ENCODE measurements around the gene ACTMAP. TPM values are rescaled to one million over a fixed set of nuclear protein-coding genes. Genes with fewer than 3 reads are reported as not detected.

The ACTMAP gene
- total and polyA plus RNA-seq, 8 donors, result 10.3 to 17.6 (median 14.0) TPM

GRCh38 chr19:40797963-40798682, 47.8 kb upstream of the ACTMAP start:
- H3K4me3 ChIP-seq, result peak overlapping the region; percentile 8 to 96
- peaks cover 28 to 42% of the 10 kb centered on the region in 2 donors for H3K4me1 ChIP-seq
- peak; percentile 50 for ATAC-seq
- peak in 3 of 4 donors; percentile 68 to 91 (median 86) for DNase-seq
- H3K9me3 ChIP-seq, result no peaks in the 10 kb centered on the region
- peak in 1 of 2 donors; percentile 20 for TF ChIP-seq CTCF (IDR thresholded peaks at IDR 0.05)
- peaks cover 0 to 30% of the 10 kb centered on the region in 2 donors for H3K36me3 ChIP-seq
- intact Hi-C loops (cut with DNase I), result no loop called here
- peak overlapping the region; percentile 86 to 91 for H3K27ac ChIP-seq
- no peaks in the 10 kb centered on the region for H3K27me3 ChIP-seq

GRCh38 chr19:40797166-40797962, 47.1 kb upstream of the ACTMAP start:
- Histone ChIP-seq H3K27ac (peak overlapping the region; percentile 86 to 91), H3K9me3 (no peaks in the 10 kb centered on the region), H3K4me1 (peaks cover 25 to 35% of the 10 kb centered on the region in 2 donors), H3K4me3 (peak overlapping the region in 1 of 2 donors; percentile 96), H3K36me3 (peaks cover 0 to 22% of the 10 kb centered on the region in 2 donors), H3K27me3 (no peaks in the 10 kb centered on the region)
- DNase-seq (peak in 1 of 4 donors; percentile 59), ATAC-seq (no peak)
- TF ChIP-seq CTCF (IDR thresholded peaks at IDR 0.05), result no peak
- intact Hi-C loops (cut with DNase I), result no loop called here

- Histone ChIP-seq H3K9me3 (no peaks in the 10 kb centered on the region), H3K27ac (peak overlapping the region; percentile 50 to 61), H3K27me3 (no peaks in the 10 kb centered on the region), H3K4me1 (peaks cover 8 to 14% of the 10 kb centered on the region in 2 donors), H3K36me3 (peaks cover 0 to 41% of the 10 kb centered on the region in 2 donors), H3K4me3 (no peak overlapping the region)
- no peak for ATAC-seq
- no peak for TF ChIP-seq CTCF (IDR thresholded peaks at IDR 0.05)
- intact Hi-C loops (cut with DNase I), result no loop called here
- DNase-seq, result no peak
Observed at GRCh38 chr19:40791996-40792395, 41.7 kb upstream of the ACTMAP start.

- DNase-seq (peak in 2 of 4 donors; percentile 57 to 71), ATAC-seq (peak; percentile 92)
- intact Hi-C loops (cut with DNase I), result no loop called here
- Histone ChIP-seq H3K4me3 (no peak overlapping the region), H3K4me1 (peaks cover 8 to 14% of the 10 kb centered on the region in 2 donors), H3K9me3 (no peaks in the 10 kb centered on the region), H3K27ac (peak overlapping the region; percentile 50 to 61), H3K36me3 (peaks cover 0 to 48% of the 10 kb centered on the region in 2 donors), H3K27me3 (no peaks in the 10 kb centered on the region)
- TF ChIP-seq CTCF (IDR thresholded peaks at IDR 0.05), result no peak
Observed at GRCh38 chr19:40791349-40791748, 41.1 kb upstream of the ACTMAP start.

All from left lung (tissue), 10 donors.